GM12878 (cell line): ENCODE data around the gene STK16. TPM values are rescaled to one million over a fixed set of nuclear protein-coding genes. Genes with fewer than 3 reads are reported as not detected.
A peak's percentile ranks its signal among the peaks of the same experiment; 100 is the strongest.

Source experiments
- IRF4 ChIP-seq: IDR thresholded peaks from 2 replicates; pipeline ENCODE4 v1.6.1; 2011; ENCODE audit warnings: low read depth, low read length
- YY1 ChIP-seq: IDR thresholded peaks from 2 replicates; pipeline ENCODE4 v1.6.1; 2011; ENCODE audit warnings: low read depth, mild to moderate bottlenecking, low read length
- ZNF217 ChIP-seq: fragments of 450-650 bp; IDR thresholded peaks from 2 replicates; pipeline ENCODE4 v1.6.1; 2017; ENCODE audit warnings: antibody characterized with exemption, mild to moderate bottlenecking
- ZNF24 ChIP-seq: fragments of 450-650 bp; IDR thresholded peaks from 2 replicates; pipeline ENCODE4 v1.6.1; 2017; ENCODE audit warnings: antibody characterized with exemption, mild to moderate bottlenecking
- polyA plus RNA-seq, 11 experiments: library from polyadenylated mRNA; depleted of rRNA in 4 of 11; unstranded in 6 of 11; stranded (reverse) in 5 of 11; fragments of >200 nt; fragmentation: Nextera tagmentation in 4 of 11; fragmentation: Illumina TruSeq in 1 of 11; extraction: Ambion mirVana in 4 of 11; extraction: Trizol in 1 of 11; gene quantifications; 1 replicate in 1 of 11; 2 replicates in 10 of 11; pipeline versions ENCODE4 v1.2.1 to v1.2.3, GENCODE V29; 2011 to 2016; ENCODE audit warnings: inconsistent platforms in 2 of 11, missing spikeins in 2 of 11, low read depth in 1 of 11
- total RNA-seq, 4 experiments: library from RNA; depleted of rRNA in 3 of 4; stranded (reverse); fragments of >200 nt in 3 of 4; fragmentation: Illumina TruSeq in 1 of 4; extraction: Trizol in 1 of 4; gene quantifications; 2 replicates each; pipeline versions ENCODE4 v1.2.1 to v1.2.3, GENCODE V29; 2013 to 2021
- TF ChIP-seq, protein P1 (sequence below): IDR thresholded peaks from 2 replicates; pipeline ENCODE4 v1.6.1; 2012; ENCODE audit warnings: improper control_type of control experiment, low read depth, low read length; ENCODE audit not compliant: insufficient replicate concordance

The STK16 gene
- total and polyA plus RNA-seq, 10 of the 15 experiments (the other 5 are each of a cell fraction or from before 2014, with no cell fraction given) = 4.3 to 50.1 (median 17.9) TPM

GRCh38 chr2:219279151-219279915 is 34.1 kb downstream of the STK16 start, which contains the start of gene DNAJB2 (continued):
- TF ChIP-seq, protein P1, sequence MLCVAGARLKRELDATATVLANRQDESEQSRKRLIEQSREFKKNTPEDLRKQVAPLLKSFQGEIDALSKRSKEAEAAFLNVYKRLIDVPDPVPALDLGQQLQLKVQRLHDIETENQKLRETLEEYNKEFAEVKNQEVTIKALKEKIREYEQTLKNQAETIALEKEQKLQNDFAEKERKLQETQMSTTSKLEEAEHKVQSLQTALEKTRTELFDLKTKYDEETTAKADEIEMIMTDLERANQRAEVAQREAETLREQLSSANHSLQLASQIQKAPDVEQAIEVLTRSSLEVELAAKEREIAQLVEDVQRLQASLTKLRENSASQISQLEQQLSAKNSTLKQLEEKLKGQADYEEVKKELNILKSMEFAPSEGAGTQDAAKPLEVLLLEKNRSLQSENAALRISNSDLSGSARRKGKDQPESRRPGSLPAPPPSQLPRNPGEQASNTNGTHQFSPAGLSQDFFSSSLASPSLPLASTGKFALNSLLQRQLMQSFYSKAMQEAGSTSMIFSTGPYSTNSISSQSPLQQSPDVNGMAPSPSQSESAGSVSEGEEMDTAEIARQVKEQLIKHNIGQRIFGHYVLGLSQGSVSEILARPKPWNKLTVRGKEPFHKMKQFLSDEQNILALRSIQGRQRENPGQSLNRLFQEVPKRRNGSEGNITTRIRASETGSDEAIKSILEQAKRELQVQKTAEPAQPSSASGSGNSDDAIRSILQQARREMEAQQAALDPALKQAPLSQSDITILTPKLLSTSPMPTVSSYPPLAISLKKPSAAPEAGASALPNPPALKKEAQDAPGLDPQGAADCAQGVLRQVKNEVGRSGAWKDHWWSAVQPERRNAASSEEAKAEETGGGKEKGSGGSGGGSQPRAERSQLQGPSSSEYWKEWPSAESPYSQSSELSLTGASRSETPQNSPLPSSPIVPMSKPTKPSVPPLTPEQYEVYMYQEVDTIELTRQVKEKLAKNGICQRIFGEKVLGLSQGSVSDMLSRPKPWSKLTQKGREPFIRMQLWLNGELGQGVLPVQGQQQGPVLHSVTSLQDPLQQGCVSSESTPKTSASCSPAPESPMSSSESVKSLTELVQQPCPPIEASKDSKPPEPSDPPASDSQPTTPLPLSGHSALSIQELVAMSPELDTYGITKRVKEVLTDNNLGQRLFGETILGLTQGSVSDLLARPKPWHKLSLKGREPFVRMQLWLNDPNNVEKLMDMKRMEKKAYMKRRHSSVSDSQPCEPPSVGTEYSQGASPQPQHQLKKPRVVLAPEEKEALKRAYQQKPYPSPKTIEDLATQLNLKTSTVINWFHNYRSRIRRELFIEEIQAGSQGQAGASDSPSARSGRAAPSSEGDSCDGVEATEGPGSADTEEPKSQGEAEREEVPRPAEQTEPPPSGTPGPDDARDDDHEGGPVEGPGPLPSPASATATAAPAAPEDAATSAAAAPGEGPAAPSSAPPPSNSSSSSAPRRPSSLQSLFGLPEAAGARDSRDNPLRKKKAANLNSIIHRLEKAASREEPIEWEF = peak; percentile 51
- TF ChIP-seq IRF4 (peak; percentile 20; the same call in 1 of the 2 replicates), ZNF24 (no peak), YY1 (0 out of 2 replicates have a peak, but pooled peaks have one; percentile 47), ZNF217 (peak; percentile 75)
